B cell (primary cell): Measurements from ENCODE around the gene MSX1. TPM values are rescaled to one million over a fixed set of nuclear protein-coding genes. Genes with fewer than 3 reads are reported as not detected.

Experiments used
- ATAC-seq: fragments of 200-7000 bp; cut with Tn5 transposase; one replicate; pipeline ENCODE4 v1.10.0; 2021; ENCODE audit warnings: low read depth, mild to moderate bottlenecking, moderate number of reproducible peaks, moderate library complexity
- CTCF ChIA-PET: fragments of 350-600 bp; sonication (Branson Sonifier 250); formaldehyde crosslinking; loops from one replicate; lab custom pipeline; 2021; ENCODE audit warnings: antibody characterized with exemption, inconsistent platforms; lab: Charles Lee
- POLR2A ChIA-PET: fragments of 350-600 bp; sonication (Branson Sonifier 250); formaldehyde crosslinking; loops from one replicate; lab custom pipeline; 2021; ENCODE audit warnings: antibody characterized with exemption; lab: Charles Lee
- DNase-seq: peaks from one replicate; pipeline ENCODE4 v3.0.0; 2013
- H2AFZ ChIP-seq: 2 replicates; pipeline ENCODE4 v1.6.1; 2012; ENCODE audit warnings: mild to moderate bottlenecking, low read depth, low read length; ENCODE audit not compliant: insufficient read depth, poor library complexity, severe bottlenecking
- H3K27ac ChIP-seq, 2 donors: 1 replicate in 1 of 2; 2 replicates in 1 of 2; pipeline ENCODE4 v1.5.1; 2012 to 2013; ENCODE audit warnings: low read length in 2 of 2, mild to moderate bottlenecking in 2 of 2, moderate library complexity in 1 of 2
- H3K27me3 ChIP-seq, 4 experiments: fragments of 200-600 bp in 1 of 4; sonication (generic) in 1 of 4; replicated peaks in 1 of 4; 1 replicate in 2 of 4; 2 replicates in 2 of 4; pipeline versions ENCODE4 v1.6.1 to v1.7.0; 2013 to 2016; ENCODE audit warnings: low read length in 3 of 4, mild to moderate bottlenecking in 2 of 4, mixed read lengths in 1 of 4, moderate library complexity in 1 of 4; ENCODE audit not compliant: insufficient read depth in 4 of 4, control insufficient read depth in 3 of 4; ENCODE audit errors: control extremely low read depth in 1 of 4
- H3K36me3 ChIP-seq, 2 experiments: replicated peaks in 1 of 2; 1 replicate in 1 of 2; 2 replicates in 1 of 2; pipeline versions ENCODE4 v1.6.1 to v1.7.1; 2013; ENCODE audit warnings: low read length in 1 of 2; ENCODE audit not compliant: insufficient read depth in 2 of 2, control insufficient read depth in 1 of 2; ENCODE audit errors: control extremely low read depth in 1 of 2, extremely low read depth in 1 of 2
- H3K4me1 ChIP-seq, 2 donors: fragments of 200-600 bp in 1 of 2; sonication (generic) in 1 of 2; 1 replicate in 1 of 2; 2 replicates in 1 of 2; pipeline versions ENCODE4 v1.5.1 to v1.6.1; 2013 to 2017; ENCODE audit warnings: low read length in 2 of 2; ENCODE audit not compliant: control insufficient read depth in 2 of 2, insufficient read depth in 2 of 2
- H3K4me2 ChIP-seq: replicated peaks from 2 replicates; pipeline ENCODE3; 2012; ENCODE audit warnings: mild to moderate bottlenecking, low read depth, low read length; ENCODE audit not compliant: poor library complexity, severe bottlenecking
- H3K4me3 ChIP-seq, 5 experiments: fragments of 200-600 bp in 1 of 5; sonication (generic) in 1 of 5; 1 replicate in 3 of 5; 2 replicates in 2 of 5; pipeline versions ENCODE4 v1.5.1 to v1.7.0; 2011 to 2016; ENCODE audit warnings: low read length in 4 of 5, mild to moderate bottlenecking in 4 of 5, low read depth in 2 of 5, control low read depth in 1 of 5, moderate library complexity in 1 of 5; ENCODE audit not compliant: insufficient read depth in 1 of 5; ENCODE audit errors: control extremely low read depth in 1 of 5, extremely low read depth in 1 of 5
- H3K79me2 ChIP-seq: fragments of 200-600 bp; sonication (generic); one replicate; pipeline ENCODE4 v1.6.0; 2016; ENCODE audit warnings: low read length; ENCODE audit not compliant: control insufficient read depth, insufficient read depth
- H3K9ac ChIP-seq: fragments of 200-600 bp; sonication (generic); 2 replicates; pipeline ENCODE4 v1.6.1; 2017; ENCODE audit warnings: mild to moderate bottlenecking, low read length, moderate library complexity
- H3K9me3 ChIP-seq, 3 donors: one replicate each; pipeline versions ENCODE4 v1.6.1 to v1.7.1; 2013; ENCODE audit warnings: low read length in 2 of 3; ENCODE audit not compliant: control insufficient read depth in 2 of 3, insufficient read depth in 1 of 3; ENCODE audit errors: control extremely low read depth in 1 of 3
- H4K20me1 ChIP-seq: 2 replicates; pipeline ENCODE4 v1.6.0; 2012; ENCODE audit warnings: mild to moderate bottlenecking, low read length; ENCODE audit not compliant: insufficient read depth, control insufficient read depth, poor library complexity, severe bottlenecking
- H3K27ac Mint-ChIP-seq: one replicate; pipeline ENCODE4 v1.8.0; 2021; ENCODE audit warnings: mixed read lengths
- H3K27me3 Mint-ChIP-seq: one replicate; pipeline ENCODE4 v1.8.0; 2021; ENCODE audit warnings: mixed read lengths
- H3K4me1 Mint-ChIP-seq: one replicate; pipeline ENCODE4 v1.8.0; 2021; ENCODE audit warnings: mixed read lengths
- H3K4me3 Mint-ChIP-seq: one replicate; pipeline ENCODE4 v1.8.0; 2021; ENCODE audit warnings: mixed read lengths
- H3K9me3 Mint-ChIP-seq: one replicate; pipeline ENCODE4 v1.8.0; 2022; ENCODE audit warnings: mixed read lengths; ENCODE audit not compliant: insufficient read depth
- EZH2 ChIP-seq: IDR thresholded peaks from 2 replicates; pipeline ENCODE4 v1.6.1; 2012; ENCODE audit warnings: borderline replicate concordance, low read depth, mild to moderate bottlenecking, moderate library complexity, low read length; ENCODE audit not compliant: insufficient read depth, poor library complexity, severe bottlenecking
- WGBS: methylation state at CpG from one replicate; pipeline ENCODE4 v1.1.5; 2013; ENCODE audit warnings: missing lambda C conversion rate; ENCODE audit not compliant: insufficient coverage; 5-methylcytosine and 5-hydroxymethylcytosine counted together
- intact Hi-C: fragments of 100-400 bp; cut with micrococcal nuclease; formaldehyde crosslinking; loops from one replicate; pipeline ENCODE4 v1.10.0; 2022
- polyA plus RNA-seq: library from polyadenylated mRNA; depleted of rRNA; stranded (reverse); fragments of >200 nt; gene quantifications from 2 replicates; pipeline ENCODE4 v1.2.3, GENCODE V29; 2012
- total RNA-seq, 2 donors: library from RNA; stranded (reverse); fragments of 120-200 nt in 1 of 2; gene quantifications; 1 replicate in 1 of 2; 2 replicates in 1 of 2; pipeline versions ENCODE4 v1.2.3 to v1.2.4, GENCODE V29; 2013 to 2022
- TF ChIP-seq, protein P1 (sequence below): fragments of 200-600 bp; IDR thresholded peaks from one replicate; pipeline ENCODE4 v1.8.0; 2022; ENCODE audit warnings: antibody characterized with exemption, mild to moderate bottlenecking

MSX1 gene
- total and polyA plus RNA-seq, 2 donors (not counting 1 experiment from before 2014, with no cell fraction given): 0.09 TPM; not detected in 1

DNA sequence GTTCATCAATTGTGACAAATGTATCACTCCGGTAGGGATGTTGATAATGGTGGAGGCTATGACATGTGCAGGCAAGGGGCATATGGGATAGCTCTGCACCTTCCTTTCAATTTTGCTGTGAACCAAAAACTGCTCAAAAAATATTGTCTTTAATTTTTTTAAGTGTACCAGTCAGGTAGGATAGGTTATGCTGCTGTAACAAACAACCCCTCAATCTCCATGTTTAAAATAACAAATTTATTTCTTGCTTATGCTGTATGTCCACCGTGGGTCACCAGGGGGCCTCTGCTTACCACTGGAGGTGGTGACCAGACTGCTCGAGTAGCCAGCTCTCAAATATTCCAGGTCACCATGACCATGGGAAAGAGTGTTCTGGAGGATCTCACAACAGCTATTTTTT, 23.4 kb upstream of the MSX1 start:
- Histone ChIP-seq H3K9me3 (peaks cover 0 to 11% (median 0%) of the 10 kb centered on the region in 3 donors), H3K36me3 (no peaks in the 10 kb centered on the region), H3K27me3 (peaks cover 0 to 9% (median 0%) of the 10 kb centered on the region in 4 experiments), H3K79me2 (no peaks in the 10 kb centered on the region), H3K4me3 (no peak overlapping the region), H3K4me2 (no peak overlapping the region), H3K27ac (no peak overlapping the region), H2AFZ (no peak overlapping the region), H4K20me1 (no peaks in the 10 kb centered on the region), H3K4me1 (no peaks in the 10 kb centered on the region), H3K9ac (no peak overlapping the region)
- H3K4me3 Mint-ChIP-seq: no peak overlapping the region
- ATAC-seq: no peak
- H3K4me1 Mint-ChIP-seq: no peaks in the 10 kb centered on the region
- no peak for TF ChIP-seq EZH2
- TF ChIP-seq, protein P1, sequence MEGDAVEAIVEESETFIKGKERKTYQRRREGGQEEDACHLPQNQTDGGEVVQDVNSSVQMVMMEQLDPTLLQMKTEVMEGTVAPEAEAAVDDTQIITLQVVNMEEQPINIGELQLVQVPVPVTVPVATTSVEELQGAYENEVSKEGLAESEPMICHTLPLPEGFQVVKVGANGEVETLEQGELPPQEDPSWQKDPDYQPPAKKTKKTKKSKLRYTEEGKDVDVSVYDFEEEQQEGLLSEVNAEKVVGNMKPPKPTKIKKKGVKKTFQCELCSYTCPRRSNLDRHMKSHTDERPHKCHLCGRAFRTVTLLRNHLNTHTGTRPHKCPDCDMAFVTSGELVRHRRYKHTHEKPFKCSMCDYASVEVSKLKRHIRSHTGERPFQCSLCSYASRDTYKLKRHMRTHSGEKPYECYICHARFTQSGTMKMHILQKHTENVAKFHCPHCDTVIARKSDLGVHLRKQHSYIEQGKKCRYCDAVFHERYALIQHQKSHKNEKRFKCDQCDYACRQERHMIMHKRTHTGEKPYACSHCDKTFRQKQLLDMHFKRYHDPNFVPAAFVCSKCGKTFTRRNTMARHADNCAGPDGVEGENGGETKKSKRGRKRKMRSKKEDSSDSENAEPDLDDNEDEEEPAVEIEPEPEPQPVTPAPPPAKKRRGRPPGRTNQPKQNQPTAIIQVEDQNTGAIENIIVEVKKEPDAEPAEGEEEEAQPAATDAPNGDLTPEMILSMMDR: no peak
- H3K9me3 Mint-ChIP-seq: peaks cover 5% of the 10 kb centered on the region
- ChIA-PET POLR2A (no interaction called here), CTCF (no interaction called here)
- no peak for DNase-seq
- intact Hi-C loops: no loop called here
- peaks cover 16% of the 10 kb centered on the region for H3K27me3 Mint-ChIP-seq
- WGBS: 90% methylated on average over 2 of the region's 3 CpGs
- H3K27ac Mint-ChIP-seq: no peak overlapping the region

GRCh38 chr4:4837316-4837715, 22.1 kb upstream of the MSX1 start:
- intact Hi-C loops: no loop called here
- H3K4me3 Mint-ChIP-seq: no peak overlapping the region

More at GRCh38 chr4:4837316-4837715, 22.1 kb upstream of the MSX1 start:
- H3K27ac ChIP-seq: no peak overlapping the region
- ChIA-PET POLR2A (no interaction called here), CTCF (no interaction called here)
- H3K9me3 ChIP-seq: peaks cover 0 to 11% (median 0%) of the 10 kb centered on the region in 3 donors
- H3K27ac Mint-ChIP-seq: no peak overlapping the region
- H3K9ac ChIP-seq: no peak overlapping the region
- no peaks in the 10 kb centered on the region for H4K20me1 ChIP-seq
- H3K27me3 ChIP-seq: peaks cover 0 to 9% (median 1%) of the 10 kb centered on the region in 4 experiments
- ATAC-seq: no peak
- H3K9me3 Mint-ChIP-seq: peaks cover 5% of the 10 kb centered on the region
- no peaks in the 10 kb centered on the region for H3K4me1 ChIP-seq
- no peaks in the 10 kb centered on the region for H3K4me1 Mint-ChIP-seq
- H3K4me2 ChIP-seq: no peak overlapping the region
- DNase-seq: no peak
- WGBS: 88% methylated on average over 1 of the region's 2 CpGs
- H3K4me3 ChIP-seq: no peak overlapping the region
- H3K79me2 ChIP-seq: no peaks in the 10 kb centered on the region
- H2AFZ ChIP-seq: no peak overlapping the region
- H3K27me3 Mint-ChIP-seq: peaks cover 20% of the 10 kb centered on the region
- no peaks in the 10 kb centered on the region for H3K36me3 ChIP-seq
- no peak for TF ChIP-seq EZH2
- TF ChIP-seq, protein P1: no peak
